HG02763 (cell line): ENCODE results near the gene UEVLD.

Source experiments
- ATAC-seq: cut with Tn5 transposase; IDR thresholded peaks from one replicate; pipeline ENCODE4 v1.9.1; 2021; ENCODE audit warnings: mild to moderate bottlenecking, moderate library complexity; ENCODE audit not compliant: unreplicated experiment

The UEVLD gene

DNA sequence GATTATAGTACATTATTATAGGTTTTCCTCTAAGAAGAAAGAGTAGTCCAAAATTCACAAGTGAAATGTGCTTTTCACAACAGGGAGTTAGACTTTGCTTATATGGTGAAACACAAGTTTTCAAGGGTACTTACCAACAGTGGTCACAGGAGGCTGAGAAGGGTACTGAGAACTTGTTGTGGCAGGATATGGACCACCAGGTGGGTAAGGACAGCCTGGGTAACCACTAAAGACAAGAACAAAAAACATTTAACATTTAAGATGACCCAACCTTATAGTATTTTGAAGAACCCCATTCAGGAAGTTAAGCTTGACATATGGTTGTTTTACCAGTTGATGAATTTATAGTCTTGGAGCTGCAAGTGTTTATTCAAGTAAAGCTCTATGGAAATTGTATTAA is 86.2 kb downstream of the UEVLD start:
- no peak for ATAC-seq

DNA sequence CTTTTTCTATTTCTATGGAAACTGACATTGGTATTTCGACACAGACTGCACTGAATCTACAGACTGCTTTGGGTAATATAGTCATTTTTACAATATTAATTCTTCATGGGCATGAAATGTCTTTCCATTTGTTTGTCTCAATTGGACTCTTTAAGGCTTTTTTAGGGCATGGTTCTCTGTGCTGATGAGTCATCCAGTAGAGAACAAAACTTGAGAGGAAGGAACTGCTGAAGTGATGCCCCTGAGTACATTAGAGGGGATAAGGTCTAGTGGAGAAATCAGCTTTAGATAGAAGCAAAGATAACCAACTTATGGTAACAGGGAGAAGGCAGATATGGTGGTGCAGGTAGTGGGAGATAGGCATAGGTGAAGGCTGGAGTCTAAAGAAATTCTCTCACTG is 86.9 kb downstream of the UEVLD start:
- ATAC-seq: no peak

DNA sequence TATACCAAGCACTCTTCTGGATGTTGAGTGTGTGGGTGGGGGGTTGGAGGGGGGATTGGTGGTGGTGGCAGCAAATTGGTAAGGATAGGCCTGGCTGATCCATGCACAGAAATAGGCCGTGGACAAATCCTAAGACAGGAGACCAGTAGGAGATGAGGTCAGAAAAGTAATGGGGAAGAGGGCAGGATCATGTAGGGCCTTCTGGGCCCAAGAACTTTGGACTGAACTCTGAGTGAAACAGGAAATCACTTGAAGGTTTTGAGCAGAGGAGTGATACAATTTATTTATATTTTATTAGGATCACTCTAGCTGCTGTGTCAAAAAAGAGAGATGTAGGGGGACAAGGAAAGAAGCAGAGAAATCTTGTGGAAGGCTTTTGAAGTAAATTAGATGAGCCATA is 90.5 kb downstream of the UEVLD start:
- no peak for ATAC-seq

DNA sequence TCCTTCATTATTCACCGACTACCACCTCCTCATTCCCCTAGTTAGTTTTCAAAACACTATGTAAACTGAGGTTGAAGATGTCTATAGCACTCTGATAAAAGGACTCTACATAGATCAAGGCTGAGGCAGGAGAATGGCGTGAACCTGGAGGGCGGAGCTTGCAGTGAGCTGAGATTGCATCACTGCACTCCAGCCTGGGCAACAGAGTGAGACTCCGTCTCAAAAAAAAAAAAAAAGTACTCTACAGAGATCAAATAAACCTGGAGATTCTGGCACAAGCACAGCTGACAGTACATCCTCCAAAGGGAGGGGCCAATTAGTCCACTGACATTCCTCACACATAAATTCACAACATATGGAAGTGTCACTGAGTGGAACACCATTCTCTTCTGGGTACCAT is 92.8 kb downstream of the UEVLD start:
- no peak for ATAC-seq

DNA sequence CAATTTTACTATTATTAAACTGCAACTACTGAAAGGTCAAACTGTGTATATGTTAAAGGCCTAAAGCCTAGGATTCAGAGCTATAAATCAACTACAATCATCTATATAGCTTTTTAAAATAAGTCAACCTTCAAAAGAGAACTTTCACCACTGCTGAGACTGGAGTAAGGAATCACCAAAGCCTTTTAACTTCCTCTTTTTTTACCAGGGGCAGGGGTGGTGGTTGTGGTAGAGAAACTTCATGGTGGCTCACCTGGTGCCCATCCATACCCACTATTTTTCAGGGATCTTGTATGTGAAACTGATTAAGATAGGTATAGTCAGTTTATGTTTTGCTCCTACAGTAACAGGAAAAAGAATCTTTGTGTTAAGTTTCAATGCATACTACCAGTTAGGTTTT is 93.3 kb downstream of the UEVLD start:
- no peak for ATAC-seq

DNA sequence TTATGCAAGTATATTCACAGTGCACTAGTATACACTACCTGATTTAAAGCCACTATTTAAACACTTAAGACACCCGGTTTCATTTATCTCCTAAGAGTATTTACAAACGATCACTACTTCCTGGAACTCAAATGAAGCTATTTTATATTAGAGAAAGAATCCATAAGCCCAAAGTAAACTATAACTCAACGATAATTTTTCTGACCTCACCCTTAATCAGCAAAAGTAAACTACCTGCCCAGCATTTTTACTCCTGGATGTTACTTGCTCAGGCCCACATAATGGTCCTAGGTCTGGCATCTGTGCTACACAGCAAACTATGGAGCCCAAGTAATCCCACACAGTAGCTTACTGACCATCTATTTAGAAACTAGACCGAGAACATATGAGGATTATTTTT is 95.2 kb downstream of the UEVLD start:
- ATAC-seq: no peak

DNA sequence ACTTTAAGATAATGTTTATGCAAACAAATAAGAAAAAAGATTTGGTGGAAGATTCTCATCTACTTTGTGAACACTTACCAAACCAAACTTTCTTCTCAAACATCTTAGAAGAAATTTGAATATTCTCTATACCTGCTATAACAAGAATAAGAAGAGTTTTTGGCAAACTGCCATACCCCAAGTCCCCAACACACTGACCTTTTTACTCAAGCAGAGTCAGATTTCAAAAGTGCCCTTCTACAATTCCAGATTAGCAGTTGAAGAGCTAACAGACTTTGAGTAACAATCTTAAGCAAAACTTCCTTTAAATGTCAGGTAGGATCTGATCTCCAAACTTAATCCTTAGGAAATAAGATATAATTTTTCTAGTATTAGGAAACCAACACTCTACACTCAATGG is 95.6 kb downstream of the UEVLD start:
- ATAC-seq: no peak

DNA sequence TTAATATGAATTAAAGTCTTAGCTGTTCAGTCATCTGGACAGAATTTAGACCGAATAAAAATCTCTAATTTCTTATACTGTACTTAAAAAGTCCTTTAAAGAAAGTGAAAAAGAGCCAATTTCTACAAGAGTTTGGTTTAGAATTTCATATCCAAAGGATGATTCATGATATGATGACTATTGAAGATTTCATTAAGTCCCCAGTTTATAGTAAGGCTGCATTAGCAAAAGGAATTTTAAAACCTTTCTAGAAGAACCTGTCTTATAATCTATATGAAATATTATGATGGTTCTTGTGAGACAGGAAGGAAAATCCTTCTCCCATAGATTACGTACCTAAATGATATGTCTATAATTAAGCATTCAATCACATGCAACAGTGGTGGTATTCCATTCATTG is 96.6 kb downstream of the UEVLD start:
- no peak for ATAC-seq

DNA sequence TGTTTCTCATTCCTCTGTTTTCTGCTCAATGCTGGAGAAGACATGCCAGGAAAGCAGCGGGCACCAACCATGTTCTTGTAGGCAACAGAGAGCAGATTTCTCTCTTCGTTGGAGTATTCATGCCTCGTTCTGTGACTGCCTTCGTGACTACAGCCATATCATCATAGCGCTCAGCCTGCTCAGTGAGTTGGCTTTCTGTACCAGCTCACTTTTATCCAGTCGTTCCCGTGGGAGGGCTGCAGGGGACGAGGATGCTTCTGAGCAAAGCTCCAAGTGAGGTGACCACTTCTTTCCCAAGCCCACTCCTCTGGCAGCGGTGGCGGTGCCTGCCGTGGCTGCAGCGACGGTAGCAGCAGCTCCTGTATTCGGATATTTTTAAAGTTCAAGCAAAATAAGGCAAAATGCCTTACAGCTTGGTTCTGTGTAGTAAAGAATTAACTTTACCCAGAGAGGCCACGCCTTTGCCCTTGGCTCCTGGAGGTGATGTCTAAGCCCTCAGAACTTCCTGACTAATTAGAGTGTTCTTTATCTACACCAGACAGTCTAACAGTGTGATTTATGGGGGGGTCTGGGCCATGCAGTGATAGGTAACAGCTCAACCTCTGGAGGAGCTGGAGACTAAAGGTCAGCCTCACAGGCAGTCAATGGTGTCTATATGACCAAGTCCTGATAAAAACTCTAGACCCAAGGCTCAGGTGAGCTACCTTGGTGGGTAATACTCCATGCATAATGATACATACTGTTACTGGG is 97.6 kb downstream of the UEVLD start:
- no peak for ATAC-seq

DNA sequence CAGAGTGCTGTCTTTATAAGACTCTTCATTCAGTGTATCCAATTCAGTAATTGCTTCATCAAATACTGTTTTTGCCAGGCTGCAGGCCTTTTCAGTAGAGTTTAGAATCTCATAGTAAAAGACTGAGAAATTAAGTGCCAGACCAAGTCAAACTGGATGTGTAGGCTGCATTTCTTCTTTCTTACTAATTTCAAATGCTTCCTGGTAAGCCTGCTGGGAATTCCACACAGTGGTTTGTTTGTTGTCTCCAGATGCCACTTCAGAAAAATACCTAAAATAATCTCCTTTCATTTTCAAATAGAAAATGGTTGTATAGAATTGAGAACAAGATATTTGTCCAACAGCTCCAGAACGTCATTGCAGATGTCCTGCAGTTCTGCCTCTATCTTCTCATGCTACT is 98.2 kb downstream of the UEVLD start:
- no peak for ATAC-seq

DNA sequence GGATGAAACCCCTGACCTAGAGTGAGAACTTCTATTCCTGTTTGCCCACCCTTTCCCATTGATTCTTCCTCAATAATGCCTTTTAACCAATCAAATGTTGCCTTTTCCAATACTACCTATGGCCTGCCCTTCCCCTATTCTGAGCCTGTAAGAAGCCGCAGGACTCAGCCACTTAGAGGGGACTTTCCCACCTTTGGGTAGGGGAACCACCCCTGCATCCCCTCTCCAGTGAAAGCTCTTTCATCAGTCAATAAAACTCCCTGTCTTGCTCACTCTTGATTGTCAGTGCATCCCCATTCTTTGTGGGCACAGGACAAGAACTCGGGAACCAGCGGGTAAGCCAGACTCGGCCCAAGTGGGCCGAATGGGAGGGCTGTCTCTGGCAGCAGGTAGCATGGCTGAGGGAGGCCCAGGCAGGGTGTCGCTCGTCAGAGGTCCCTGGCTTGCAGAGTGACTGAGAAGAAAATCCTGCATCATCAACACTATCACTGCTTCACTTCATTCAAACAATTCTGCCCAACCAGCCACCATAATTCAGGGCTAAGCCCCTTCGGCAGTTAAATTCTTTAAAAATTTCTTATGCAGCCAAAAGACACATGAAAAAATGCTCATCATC is 102.5 kb downstream of the UEVLD start:
- peak; percentile 61 for ATAC-seq
